Liver (tissue), 9 donors: Measurements from ENCODE around the gene GMPS. TPM values are rescaled to one million over a fixed set of nuclear protein-coding genes. Genes with fewer than 3 reads are reported as not detected.

Experiments
- DNase-seq: peaks from one replicate; pipeline ENCODE4 v3.0.0-alpha.2; 2017; ENCODE audit warnings: low spot score
- H3K27ac ChIP-seq, 2 donors: one replicate each; pipeline ENCODE4 v1.7.0; 2013; ENCODE audit warnings: inconsistent platforms in 2 of 2, low read length in 2 of 2, control low read depth in 1 of 2, low read depth in 1 of 2, mild to moderate bottlenecking in 1 of 2
- H3K27me3 ChIP-seq, 4 donors: one replicate each; pipeline versions ENCODE4 v1.6.1 to v1.7.0; 2013; ENCODE audit warnings: low read length in 3 of 4, inconsistent platforms in 1 of 4, mild to moderate bottlenecking in 1 of 4, moderate library complexity in 1 of 4; ENCODE audit not compliant: control insufficient read depth in 4 of 4, insufficient read depth in 4 of 4
- H3K36me3 ChIP-seq, 4 donors: one replicate each; pipeline versions ENCODE4 v1.6.1 to v1.7.0; 2013; ENCODE audit warnings: low read length in 3 of 4, mild to moderate bottlenecking in 3 of 4, low read depth in 1 of 4, moderate library complexity in 1 of 4; ENCODE audit not compliant: control insufficient read depth in 4 of 4, insufficient read depth in 3 of 4
- H3K4me1 ChIP-seq, 4 donors: one replicate each; pipeline versions ENCODE4 v1.6.1 to v1.7.0; 2013; ENCODE audit warnings: low read length in 3 of 4, mild to moderate bottlenecking in 3 of 4, moderate library complexity in 1 of 4; ENCODE audit not compliant: control insufficient read depth in 4 of 4, insufficient read depth in 4 of 4
- H3K4me3 ChIP-seq, 3 donors: one replicate each; pipeline versions ENCODE4 v1.6.1 to v1.7.0; 2013; ENCODE audit warnings: low read length in 3 of 3, control low read depth in 1 of 3, low read depth in 1 of 3, mild to moderate bottlenecking in 1 of 3
- H3K9ac ChIP-seq, 2 donors: one replicate each; pipeline ENCODE4 v1.7.0; 2013; ENCODE audit warnings: low read length in 2 of 2, mild to moderate bottlenecking in 2 of 2, moderate library complexity in 2 of 2, control low read depth in 1 of 2, low read depth in 1 of 2
- H3K9me3 ChIP-seq, 4 donors: one replicate each; pipeline versions ENCODE4 v1.6.1 to v1.7.0; 2013; ENCODE audit warnings: low read length in 3 of 4; ENCODE audit not compliant: control insufficient read depth in 4 of 4
- ATF3 ChIP-seq: IDR thresholded peaks from 2 replicates; pipeline ENCODE4 v1.6.1; 2016; ENCODE audit warnings: antibody characterized with exemption
- CTCF ChIP-seq: fragments of 150-350 bp; IDR thresholded peaks from 2 replicates; pipeline ENCODE4 v1.5.1; 2017; ENCODE audit warnings: improper control_type of control experiment, low read depth, low read length; ENCODE audit not compliant: missing input control
- EGR1 ChIP-seq, 2 donors: IDR thresholded peaks; 2 replicates each; pipeline ENCODE4 v1.6.1; 2016 to 2018; ENCODE audit warnings: antibody characterized with exemption in 2 of 2, low read depth in 2 of 2
- GABPA ChIP-seq, 2 donors: IDR thresholded peaks in 1 of 2; conservative IDR thresholded peaks in 1 of 2; 2 replicates each; pipeline ENCODE4 v1.6.1; 2016; ENCODE audit warnings: antibody characterized with exemption in 2 of 2, mild to moderate bottlenecking in 1 of 2, moderate library complexity in 1 of 2
- HNF4A ChIP-seq, 2 donors: conservative IDR thresholded peaks; 2 replicates each; pipeline ENCODE4 v1.6.1; 2016; ENCODE audit warnings: antibody characterized with exemption in 2 of 2, mild to moderate bottlenecking in 2 of 2
- HNF4G ChIP-seq: IDR thresholded peaks from 2 replicates; pipeline ENCODE4 v1.6.1; 2016; ENCODE audit warnings: antibody characterized with exemption
- JUND ChIP-seq, 2 donors: IDR thresholded peaks; 2 replicates each; pipeline ENCODE4 v1.6.1; 2016; ENCODE audit warnings: antibody characterized with exemption in 2 of 2
- NR2F2 ChIP-seq: IDR thresholded peaks from 2 replicates; pipeline ENCODE4 v1.6.1; 2016; ENCODE audit warnings: antibody characterized with exemption
- RAD21 ChIP-seq, 2 donors: IDR thresholded peaks; 2 replicates each; pipeline ENCODE4 v1.6.1; 2016; ENCODE audit warnings: antibody characterized with exemption in 2 of 2, mild to moderate bottlenecking in 2 of 2
- RXRA ChIP-seq, 2 donors: IDR thresholded peaks; 2 replicates each; pipeline ENCODE4 v1.6.1; 2017 to 2018; ENCODE audit warnings: antibody characterized with exemption in 2 of 2, mild to moderate bottlenecking in 1 of 2
- YY1 ChIP-seq: IDR thresholded peaks from 2 replicates; pipeline ENCODE4 v1.6.1; 2016; ENCODE audit warnings: antibody characterized with exemption, mild to moderate bottlenecking
- ZBTB33 ChIP-seq: IDR thresholded peaks from 2 replicates; pipeline ENCODE4 v1.6.1; 2016; ENCODE audit warnings: antibody characterized with exemption
- WGBS: extraction: QIAGEN DNeasy Blood & Tissue Kit; methylation state at CpG from one replicate; pipeline ENCODE4 v1.1.7; 2013; 5-methylcytosine and 5-hydroxymethylcytosine counted together
- polyA plus RNA-seq, 2 donors: library from polyadenylated mRNA; stranded (reverse) in 1 of 2; unstranded in 1 of 2; fragments of 200-250 nt in 1 of 2; fragments of >200 nt in 1 of 2; fragmentation: Nextera tagmentation in 1 of 2; extraction: Ambion mirVana in 1 of 2; gene quantifications; one replicate each; pipeline versions ENCODE4 v1.2.1 to v1.2.3, GENCODE V29; 2013 to 2015
- total RNA-seq, 2 donors: library from RNA; depleted of rRNA; stranded (reverse); fragments of >200 nt; gene quantifications; one replicate each; pipeline ENCODE4 v1.2.3, GENCODE V29; 2014
- donor health status: healthy.
- donor health status: healthy.
- donor health status: healthy.
- donor health status: healthy.
- donor health status: healthy.

GMPS gene
- total and polyA plus RNA-seq, 4 donors: 10.8 to 16.1 (median 14.8) TPM

GRCh38 chr3:155991212-155991611 is 120.8 kb downstream of the GMPS start:
- TF ChIP-seq HNF4A (conservative IDR thresholded peaks at IDR 0.05): no peak
- TF ChIP-seq ZBTB33: no peak
- no peak for TF ChIP-seq JUND (IDR thresholded peaks at IDR 0.05)
- TF ChIP-seq RAD21 (IDR thresholded peaks at IDR 0.05): no peak
- TF ChIP-seq RXRA (IDR thresholded peaks at IDR 0.05): no peak
- no peak for TF ChIP-seq GABPA (IDR thresholded peaks at IDR 0.05 in 1 of 2, conservative IDR thresholded peaks at IDR 0.05 in 1 of 2)
- TF ChIP-seq YY1: no peak
- TF ChIP-seq NR2F2: no peak
- DNase-seq: no peak
- WGBS: 93% methylated on average over 4 of the region's 4 CpGs

GRCh38 chr3:155991847-155992246 is 121.4 kb downstream of the GMPS start:
- no peak overlapping the region for H3K4me3 ChIP-seq
- no peak overlapping the region for H3K9ac ChIP-seq
- no peak overlapping the region for H3K27ac ChIP-seq
- no peaks in the 10 kb centered on the region for H3K9me3 ChIP-seq
- no peaks in the 10 kb centered on the region for H3K36me3 ChIP-seq
- TF ChIP-seq RXRA (IDR thresholded peaks at IDR 0.05): no peak
- no peak for TF ChIP-seq JUND (IDR thresholded peaks at IDR 0.05)
- TF ChIP-seq CTCF: no peak
- TF ChIP-seq HNF4G: no peak
- no peak for TF ChIP-seq HNF4A (conservative IDR thresholded peaks at IDR 0.05)
- no peak for TF ChIP-seq NR2F2
- TF ChIP-seq ATF3: no peak
- no peak for TF ChIP-seq EGR1 (IDR thresholded peaks at IDR 0.05; ENCODE audit: low read depth in 2 of 2)
- no peaks in the 10 kb centered on the region for H3K4me1 ChIP-seq
- 85% methylated on average over 1 of the region's 1 CpG for WGBS
- H3K27me3 ChIP-seq: peaks cover 0 to 3% (median 0%) of the 10 kb centered on the region in 4 donors
- DNase-seq: no peak

More at GRCh38 chr3:155991212-155991611, 120.8 kb downstream of the GMPS start:
- Histone ChIP-seq H3K9me3 (no peaks in the 10 kb centered on the region), H3K27ac (no peak overlapping the region), H3K9ac (no peak overlapping the region), H3K4me3 (no peak overlapping the region), H3K36me3 (no peaks in the 10 kb centered on the region), H3K27me3 (peaks cover 0 to 3% (median 0%) of the 10 kb centered on the region in 4 donors), H3K4me1 (no peaks in the 10 kb centered on the region)

Other genes starting within 250 kb of the GMPS start
- gene PLCH1, start 125.6 kb upstream of the GMPS start, total RNA-seq: 1 to 10 TPM in 1 of 2 donors, under 1 TPM in 1; 0.33 to 1.0 TPM
- under 1 TPM; 0.03 to 0.11 TPM for gene PLCH1, start 125.6 kb upstream of the GMPS start, polyA plus RNA-seq
- gene C3orf33, start 64.4 kb upstream of the GMPS start, total RNA-seq: 1 to 10 TPM; 1.2 to 2.4 TPM
- 1 to 10 TPM; 1.4 to 2.0 TPM for gene C3orf33, start 64.4 kb upstream of the GMPS start, polyA plus RNA-seq
- 10 to 100 TPM; 21.3 to 75.2 TPM for gene SLC33A1, start 16.2 kb upstream of the GMPS start, total RNA-seq
- 10 to 100 TPM; 13.8 to 32.7 TPM for gene SLC33A1, start 16.2 kb upstream of the GMPS start, polyA plus RNA-seq
- gene KCNAB1, start 249.9 kb downstream of the GMPS start, total RNA-seq: 1 to 10 TPM in 1 of 2 donors, under 1 TPM in 1; 0.84 to 2.8 TPM
- 1 to 10 TPM in 1 of 2 donors, under 1 TPM in 1; 0.76 to 1.2 TPM for gene KCNAB1, start 249.9 kb downstream of the GMPS start, polyA plus RNA-seq